ENCODE measurements around the gene HMX1. TPM values are rescaled to one million over a fixed set of nuclear protein-coding genes. Genes with fewer than 3 reads are reported as not detected.

HMX1 gene
- total and polyA plus RNA-seq, 2 donors (not counting 1 experiment from before 2014, with no cell fraction given), result not detected

DNA sequence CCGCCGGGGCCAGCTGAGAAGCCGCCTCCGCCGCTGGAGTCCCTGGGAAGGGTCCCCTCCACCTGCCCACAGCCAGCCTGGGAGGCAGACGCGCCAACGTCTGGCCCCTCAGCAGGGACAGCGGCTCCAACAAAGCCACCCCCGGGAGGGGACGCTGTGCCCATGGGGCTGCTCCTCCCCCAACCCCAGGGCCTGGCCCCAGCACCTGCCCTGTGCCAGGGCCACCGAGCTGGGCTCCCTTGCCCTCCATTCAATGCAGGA is 6.1 kb upstream of the HMX1 start:
- Mint-ChIP-seq H3K4me3 (no peak overlapping the region), H3K9me3 (ENCODE audit: insufficient read depth) (no peaks in the 10 kb centered on the region), H3K27ac (no peak overlapping the region), H3K4me1 (no peaks in the 10 kb centered on the region), H3K27me3 (peaks cover 56% of the 10 kb centered on the region)
- Histone ChIP-seq H3K9me3 (ENCODE audit: control extremely low read depth in 1 of 3, control insufficient read depth in 2 of 3, insufficient read depth in 1 of 3, low read length in 2 of 3) (peaks cover 0 to 37% (median 0%) of the 10 kb centered on the region in 3 donors), H3K4me3 (ENCODE audit: control extremely low read depth in 1 of 5, extremely low read depth in 1 of 5, insufficient read depth in 1 of 5, low read depth in 2 of 5, low read length in 4 of 5) (no peak overlapping the region), H3K9ac (ENCODE audit: low read length) (no peak overlapping the region), H3K27me3 (replicated peaks in 1 of 4; ENCODE audit: control extremely low read depth in 1 of 4, control insufficient read depth in 3 of 4, insufficient read depth in 4 of 4, low read length in 3 of 4) (peaks cover 0 to 41% (median 6%) of the 10 kb centered on the region in 4 experiments), H3K36me3 (replicated peaks in 1 of 2; ENCODE audit: control extremely low read depth in 1 of 2, control insufficient read depth in 1 of 2, extremely low read depth in 1 of 2, insufficient read depth in 2 of 2, low read length in 1 of 2) (no peaks in the 10 kb centered on the region), H2AFZ (ENCODE audit: insufficient read depth, low read depth, low read length, poor library complexity, severe bottlenecking) (no peak overlapping the region), H3K4me1 (ENCODE audit: control insufficient read depth in 2 of 2, insufficient read depth in 2 of 2, low read length in 2 of 2) (no peaks in the 10 kb centered on the region), H3K79me2 (ENCODE audit: control insufficient read depth, insufficient read depth, low read length) (no peaks in the 10 kb centered on the region), H4K20me1 (ENCODE audit: control insufficient read depth, insufficient read depth, low read length, poor library complexity, severe bottlenecking) (no peaks in the 10 kb centered on the region), H3K27ac (ENCODE audit: low read length in 2 of 2) (no peak overlapping the region), H3K4me2 (replicated peaks; ENCODE audit: low read depth, low read length, poor library complexity, severe bottlenecking) (no peak overlapping the region)
- TF ChIP-seq, protein P1, sequence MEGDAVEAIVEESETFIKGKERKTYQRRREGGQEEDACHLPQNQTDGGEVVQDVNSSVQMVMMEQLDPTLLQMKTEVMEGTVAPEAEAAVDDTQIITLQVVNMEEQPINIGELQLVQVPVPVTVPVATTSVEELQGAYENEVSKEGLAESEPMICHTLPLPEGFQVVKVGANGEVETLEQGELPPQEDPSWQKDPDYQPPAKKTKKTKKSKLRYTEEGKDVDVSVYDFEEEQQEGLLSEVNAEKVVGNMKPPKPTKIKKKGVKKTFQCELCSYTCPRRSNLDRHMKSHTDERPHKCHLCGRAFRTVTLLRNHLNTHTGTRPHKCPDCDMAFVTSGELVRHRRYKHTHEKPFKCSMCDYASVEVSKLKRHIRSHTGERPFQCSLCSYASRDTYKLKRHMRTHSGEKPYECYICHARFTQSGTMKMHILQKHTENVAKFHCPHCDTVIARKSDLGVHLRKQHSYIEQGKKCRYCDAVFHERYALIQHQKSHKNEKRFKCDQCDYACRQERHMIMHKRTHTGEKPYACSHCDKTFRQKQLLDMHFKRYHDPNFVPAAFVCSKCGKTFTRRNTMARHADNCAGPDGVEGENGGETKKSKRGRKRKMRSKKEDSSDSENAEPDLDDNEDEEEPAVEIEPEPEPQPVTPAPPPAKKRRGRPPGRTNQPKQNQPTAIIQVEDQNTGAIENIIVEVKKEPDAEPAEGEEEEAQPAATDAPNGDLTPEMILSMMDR (IDR thresholded peaks at IDR 0.05), result no peak
- TF ChIP-seq EZH2 (IDR thresholded peaks at IDR 0.05; ENCODE audit: borderline replicate concordance, insufficient read depth, low read depth, low read length, poor library complexity, severe bottlenecking), result no peak
- intact Hi-C loops (cut with micrococcal nuclease), result no loop called here
- CTCF ChIA-PET, result no interaction called here
- POLR2A ChIA-PET, result no interaction called here
- no peak for DNase-seq
- WGBS (ENCODE audit: insufficient coverage), result 5% methylated on average over 12 of the region's 12 CpGs
- ATAC-seq (ENCODE audit: low read depth), result no peak

DNA sequence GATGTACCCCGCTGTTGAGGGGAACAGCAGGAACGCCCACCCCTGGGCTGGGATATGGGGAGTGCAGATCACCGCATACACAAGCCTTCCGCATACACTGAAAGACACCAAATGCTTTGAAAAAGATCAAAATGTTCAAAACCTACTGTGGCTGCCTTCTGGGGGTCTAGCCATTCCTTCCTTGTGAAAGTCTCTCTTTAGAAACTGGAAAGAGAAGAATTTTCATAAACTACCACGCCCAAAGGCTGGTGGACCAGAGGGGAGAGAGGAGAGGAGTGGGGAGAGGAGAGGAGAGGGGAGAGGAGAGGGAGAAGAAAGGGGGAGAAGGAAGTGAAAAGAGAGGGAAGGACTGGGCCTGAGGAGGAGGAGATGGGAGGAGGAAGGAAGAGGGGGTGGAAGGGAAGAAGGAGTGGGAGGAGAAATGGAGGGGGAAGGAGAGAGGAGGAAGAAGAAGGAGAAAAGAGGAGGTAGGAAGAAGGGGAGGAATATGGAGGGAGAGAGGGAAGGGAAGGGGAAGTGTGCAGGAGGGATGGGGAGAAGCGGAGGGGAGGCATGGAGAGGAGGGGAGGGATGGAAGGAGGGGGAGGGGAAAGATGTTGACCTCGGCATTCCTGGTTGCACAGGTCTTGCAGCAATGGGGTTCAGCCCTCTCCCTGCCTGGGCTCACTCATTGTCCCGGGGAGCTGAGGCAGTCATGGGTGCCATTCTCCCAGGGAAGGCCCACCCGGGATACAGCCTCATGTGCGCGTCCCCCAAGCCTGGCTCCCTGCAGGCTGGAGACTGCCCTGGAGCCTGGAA is 5.5 kb upstream of the HMX1 start:
- ATAC-seq (ENCODE audit: low read depth) (no peak), DNase-seq (no peak)
- Histone ChIP-seq H4K20me1 (ENCODE audit: control insufficient read depth, insufficient read depth, low read length, poor library complexity, severe bottlenecking) (no peaks in the 10 kb centered on the region), H3K9ac (ENCODE audit: low read length) (no peak overlapping the region), H3K79me2 (ENCODE audit: control insufficient read depth, insufficient read depth, low read length) (no peaks in the 10 kb centered on the region), H3K27ac (ENCODE audit: low read length in 2 of 2) (no peak overlapping the region), H3K4me2 (replicated peaks; ENCODE audit: low read depth, low read length, poor library complexity, severe bottlenecking) (no peak overlapping the region), H2AFZ (ENCODE audit: insufficient read depth, low read depth, low read length, poor library complexity, severe bottlenecking) (no peak overlapping the region), H3K4me3 (ENCODE audit: control extremely low read depth in 1 of 5, extremely low read depth in 1 of 5, insufficient read depth in 1 of 5, low read depth in 2 of 5, low read length in 4 of 5) (no peak overlapping the region), H3K9me3 (ENCODE audit: control extremely low read depth in 1 of 3, control insufficient read depth in 2 of 3, insufficient read depth in 1 of 3, low read length in 2 of 3) (peaks cover 0 to 42% (median 0%) of the 10 kb centered on the region in 3 donors), H3K36me3 (replicated peaks in 1 of 2; ENCODE audit: control extremely low read depth in 1 of 2, control insufficient read depth in 1 of 2, extremely low read depth in 1 of 2, insufficient read depth in 2 of 2, low read length in 1 of 2) (no peaks in the 10 kb centered on the region), H3K4me1 (ENCODE audit: control insufficient read depth in 2 of 2, insufficient read depth in 2 of 2, low read length in 2 of 2) (no peaks in the 10 kb centered on the region), H3K27me3 (replicated peaks in 1 of 4; ENCODE audit: control extremely low read depth in 1 of 4, control insufficient read depth in 3 of 4, insufficient read depth in 4 of 4, low read length in 3 of 4) (peaks cover 0 to 44% (median 9%) of the 10 kb centered on the region in 4 experiments)
- TF ChIP-seq, protein P1 (IDR thresholded peaks at IDR 0.05), result no peak
- no peak for TF ChIP-seq EZH2 (IDR thresholded peaks at IDR 0.05; ENCODE audit: borderline replicate concordance, insufficient read depth, low read depth, low read length, poor library complexity, severe bottlenecking)
- 11% methylated on average over 6 of the region's 11 CpGs for WGBS (ENCODE audit: insufficient coverage)
- intact Hi-C loops (cut with micrococcal nuclease), result no loop called here
- Mint-ChIP-seq H3K4me1 (no peaks in the 10 kb centered on the region), H3K4me3 (no peak overlapping the region), H3K27ac (no peak overlapping the region), H3K27me3 (peaks cover 54% of the 10 kb centered on the region), H3K9me3 (ENCODE audit: insufficient read depth) (no peaks in the 10 kb centered on the region)
- ChIA-PET POLR2A (no interaction called here), CTCF (no interaction called here)

All from B cell (primary cell).